Measurements from ENCODE around the gene SLC19A2. TPM values are rescaled to one million over a fixed set of nuclear protein-coding genes. Genes with fewer than 3 reads are reported as not detected.
A peak's percentile ranks its signal among the peaks of the same experiment; 100 is the strongest.

SLC19A2 gene
- total and polyA plus RNA-seq, 2 of the 13 experiments (the other 11 are each of a cell fraction or from before 2014, with no cell fraction given) = 30.4 to 56.0 TPM

DNA sequence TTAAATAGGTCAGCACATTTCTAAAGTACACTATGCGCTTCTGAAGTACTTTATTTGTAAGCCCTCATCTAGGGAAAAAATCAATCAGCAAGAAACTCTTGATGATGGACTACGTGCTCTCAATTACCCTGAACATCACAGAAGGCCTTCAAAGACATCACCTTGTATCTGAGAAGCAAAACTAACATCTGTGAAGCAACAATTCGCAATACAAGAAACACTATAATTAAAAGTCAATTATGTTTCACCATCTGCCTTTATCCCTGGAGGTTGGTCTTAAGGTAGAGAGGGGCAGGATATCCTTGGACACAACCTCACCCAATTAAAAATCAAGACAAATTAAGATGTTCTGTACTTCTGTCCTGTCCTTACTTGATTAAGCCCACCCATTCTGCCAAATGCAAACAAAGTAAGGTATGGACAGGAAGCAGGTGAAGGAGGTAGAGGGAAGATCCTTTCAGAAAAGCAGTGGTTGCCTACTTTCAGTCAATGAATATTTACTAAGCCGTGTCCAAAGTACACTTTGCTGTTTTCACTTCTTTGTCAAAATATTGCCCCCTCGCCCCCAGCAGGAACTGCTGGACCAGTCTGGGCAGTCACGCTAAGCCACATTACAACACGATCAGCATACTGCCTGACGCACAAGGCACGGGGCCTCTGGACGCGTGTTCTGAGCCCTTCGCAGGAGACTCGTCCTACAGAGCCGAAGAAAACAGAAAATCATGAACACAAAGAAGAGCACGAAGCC lies 887 bp downstream of the SLC19A2 start (continued):
- TF ChIP-seq SMC3 (IDR thresholded peaks at IDR 0.05; ENCODE audit: low read length) = no peak
- TF ChIP-seq, protein P1, sequence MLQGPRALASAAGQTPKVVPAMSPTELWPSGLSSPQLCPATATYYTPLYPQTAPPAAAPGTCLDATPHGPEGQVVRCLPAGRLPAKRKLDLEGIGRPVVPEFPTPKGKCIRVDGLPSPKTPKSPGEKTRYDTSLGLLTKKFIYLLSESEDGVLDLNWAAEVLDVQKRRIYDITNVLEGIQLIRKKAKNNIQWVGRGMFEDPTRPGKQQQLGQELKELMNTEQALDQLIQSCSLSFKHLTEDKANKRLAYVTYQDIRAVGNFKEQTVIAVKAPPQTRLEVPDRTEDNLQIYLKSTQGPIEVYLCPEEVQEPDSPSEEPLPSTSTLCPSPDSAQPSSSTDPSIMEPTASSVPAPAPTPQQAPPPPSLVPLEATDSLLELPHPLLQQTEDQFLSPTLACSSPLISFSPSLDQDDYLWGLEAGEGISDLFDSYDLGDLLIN (CRISPR knock-in tag; IDR thresholded peaks at IDR 0.05; ENCODE audit: borderline replicate concordance) = no peak
- no peak for TF ChIP-seq STAG1 (CRISPR knock-in tag; IDR thresholded peaks at IDR 0.05)
- TF ChIP-seq, protein P2, sequence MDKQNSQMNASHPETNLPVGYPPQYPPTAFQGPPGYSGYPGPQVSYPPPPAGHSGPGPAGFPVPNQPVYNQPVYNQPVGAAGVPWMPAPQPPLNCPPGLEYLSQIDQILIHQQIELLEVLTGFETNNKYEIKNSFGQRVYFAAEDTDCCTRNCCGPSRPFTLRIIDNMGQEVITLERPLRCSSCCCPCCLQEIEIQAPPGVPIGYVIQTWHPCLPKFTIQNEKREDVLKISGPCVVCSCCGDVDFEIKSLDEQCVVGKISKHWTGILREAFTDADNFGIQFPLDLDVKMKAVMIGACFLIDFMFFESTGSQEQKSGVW (CRISPR knock-in tag; IDR thresholded peaks at IDR 0.05; ENCODE audit: borderline replicate concordance) = no peak
- TF ChIP-seq ZSCAN20 (CRISPR knock-in tag; IDR thresholded peaks at IDR 0.05; ENCODE audit: borderline replicate concordance) = no peak
- 0 out of 2 replicates have a peak, but pooled peaks have one; percentile 18 for TF ChIP-seq NFYB (CRISPR knock-in tag; IDR thresholded peaks at IDR 0.05)
- TF ChIP-seq NFE2 (CRISPR knock-in tag; IDR thresholded peaks at IDR 0.05) = no peak
- TF ChIP-seq RFX3 (CRISPR knock-in tag; IDR thresholded peaks at IDR 0.05) = no peak
- no peak for TF ChIP-seq TCF7L2 (IDR thresholded peaks at IDR 0.05; ENCODE audit: low read depth, low read length)
- TF ChIP-seq ZNF879 (CRISPR knock-in tag; IDR thresholded peaks at IDR 0.05) = no peak
- no peak for TF ChIP-seq RARG (CRISPR knock-in tag; IDR thresholded peaks at IDR 0.05; ENCODE audit: low read depth)
- no peak for TF ChIP-seq MTF1 (CRISPR knock-in tag; IDR thresholded peaks at IDR 0.05)
- no peak for TF ChIP-seq ISX (CRISPR knock-in tag; conservative IDR thresholded peaks at IDR 0.05)
- no peak for TF ChIP-seq EED (CRISPR knock-in tag; IDR thresholded peaks at IDR 0.05)
- TF ChIP-seq SNRNP70 (IDR thresholded peaks at IDR 0.05; ENCODE audit: low read depth, low read length) = no peak
- TF ChIP-seq ZNF205 (CRISPR knock-in tag; IDR thresholded peaks at IDR 0.05) = no peak
- peak; percentile 42 for TF ChIP-seq RARA (CRISPR knock-in tag; IDR thresholded peaks at IDR 0.05)
- no peak for TF ChIP-seq ZNF143 (CRISPR knock-in tag; IDR thresholded peaks at IDR 0.05)
- TF ChIP-seq, protein P3, sequence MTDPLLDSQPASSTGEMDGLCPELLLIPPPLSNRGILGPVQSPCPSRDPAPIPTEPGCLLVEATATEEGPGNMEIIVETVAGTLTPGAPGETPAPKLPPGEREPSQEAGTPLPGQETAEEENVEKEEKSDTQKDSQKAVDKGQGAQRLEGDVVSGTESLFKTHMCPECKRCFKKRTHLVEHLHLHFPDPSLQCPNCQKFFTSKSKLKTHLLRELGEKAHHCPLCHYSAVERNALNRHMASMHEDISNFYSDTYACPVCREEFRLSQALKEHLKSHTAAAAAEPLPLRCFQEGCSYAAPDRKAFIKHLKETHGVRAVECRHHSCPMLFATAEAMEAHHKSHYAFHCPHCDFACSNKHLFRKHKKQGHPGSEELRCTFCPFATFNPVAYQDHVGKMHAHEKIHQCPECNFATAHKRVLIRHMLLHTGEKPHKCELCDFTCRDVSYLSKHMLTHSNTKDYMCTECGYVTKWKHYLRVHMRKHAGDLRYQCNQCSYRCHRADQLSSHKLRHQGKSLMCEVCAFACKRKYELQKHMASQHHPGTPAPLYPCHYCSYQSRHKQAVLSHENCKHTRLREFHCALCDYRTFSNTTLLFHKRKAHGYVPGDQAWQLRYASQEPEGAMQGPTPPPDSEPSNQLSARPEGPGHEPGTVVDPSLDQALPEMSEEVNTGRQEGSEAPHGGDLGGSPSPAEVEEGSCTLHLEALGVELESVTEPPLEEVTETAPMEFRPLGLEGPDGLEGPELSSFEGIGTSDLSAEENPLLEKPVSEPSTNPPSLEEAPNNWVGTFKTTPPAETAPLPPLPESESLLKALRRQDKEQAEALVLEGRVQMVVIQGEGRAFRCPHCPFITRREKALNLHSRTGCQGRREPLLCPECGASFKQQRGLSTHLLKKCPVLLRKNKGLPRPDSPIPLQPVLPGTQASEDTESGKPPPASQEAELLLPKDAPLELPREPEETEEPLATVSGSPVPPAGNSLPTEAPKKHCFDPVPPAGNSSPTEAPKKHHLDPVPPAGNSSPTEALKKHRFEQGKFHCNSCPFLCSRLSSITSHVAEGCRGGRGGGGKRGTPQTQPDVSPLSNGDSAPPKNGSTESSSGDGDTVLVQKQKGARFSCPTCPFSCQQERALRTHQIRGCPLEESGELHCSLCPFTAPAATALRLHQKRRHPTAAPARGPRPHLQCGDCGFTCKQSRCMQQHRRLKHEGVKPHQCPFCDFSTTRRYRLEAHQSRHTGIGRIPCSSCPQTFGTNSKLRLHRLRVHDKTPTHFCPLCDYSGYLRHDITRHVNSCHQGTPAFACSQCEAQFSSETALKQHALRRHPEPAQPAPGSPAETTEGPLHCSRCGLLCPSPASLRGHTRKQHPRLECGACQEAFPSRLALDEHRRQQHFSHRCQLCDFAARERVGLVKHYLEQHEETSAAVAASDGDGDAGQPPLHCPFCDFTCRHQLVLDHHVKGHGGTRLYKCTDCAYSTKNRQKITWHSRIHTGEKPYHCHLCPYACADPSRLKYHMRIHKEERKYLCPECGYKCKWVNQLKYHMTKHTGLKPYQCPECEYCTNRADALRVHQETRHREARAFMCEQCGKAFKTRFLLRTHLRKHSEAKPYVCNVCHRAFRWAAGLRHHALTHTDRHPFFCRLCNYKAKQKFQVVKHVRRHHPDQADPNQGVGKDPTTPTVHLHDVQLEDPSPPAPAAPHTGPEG (CRISPR knock-in tag; IDR thresholded peaks at IDR 0.05) = no peak
- TF ChIP-seq EEA1 (CRISPR knock-in tag; IDR thresholded peaks at IDR 0.05; ENCODE audit: borderline replicate concordance) = no peak
- TF ChIP-seq SUZ12 (IDR thresholded peaks at IDR 0.05; ENCODE audit: low read depth, low read length) = no peak
- TF ChIP-seq HMG20B (CRISPR knock-in tag; conservative IDR thresholded peaks at IDR 0.05) = 0 out of 2 replicates have a peak, but pooled peaks have one; percentile 49
- no peak for TF ChIP-seq SMARCE1 (IDR thresholded peaks at IDR 0.05; ENCODE audit: borderline replicate concordance)
- TF ChIP-seq ZNF263 (CRISPR knock-in tag; IDR thresholded peaks at IDR 0.05) = 0 out of 2 replicates have a peak, but pooled peaks have one; percentile 40
- no peak for TF ChIP-seq REPIN1 (CRISPR knock-in tag; IDR thresholded peaks at IDR 0.05; ENCODE audit: borderline replicate concordance, low read depth)

All from HepG2 (cell line).